Liver (tissue), 9 donors: Measurements from ENCODE around the gene HCFC1. TPM values are rescaled to one million over a fixed set of nuclear protein-coding genes. Genes with fewer than 3 reads are reported as not detected.

Experiments
- DNase-seq: peaks from one replicate; pipeline ENCODE4 v3.0.0-alpha.2; 2017; ENCODE audit warnings: low spot score
- H3K27ac ChIP-seq, 2 donors: one replicate each; pipeline ENCODE4 v1.7.0; 2013; ENCODE audit warnings: inconsistent platforms in 2 of 2, low read length in 2 of 2, control low read depth in 1 of 2, low read depth in 1 of 2, mild to moderate bottlenecking in 1 of 2
- H3K27me3 ChIP-seq, 4 donors: one replicate each; pipeline versions ENCODE4 v1.6.1 to v1.7.0; 2013; ENCODE audit warnings: low read length in 3 of 4, inconsistent platforms in 1 of 4, mild to moderate bottlenecking in 1 of 4, moderate library complexity in 1 of 4; ENCODE audit not compliant: control insufficient read depth in 4 of 4, insufficient read depth in 4 of 4
- H3K36me3 ChIP-seq, 4 donors: one replicate each; pipeline versions ENCODE4 v1.6.1 to v1.7.0; 2013; ENCODE audit warnings: low read length in 3 of 4, mild to moderate bottlenecking in 3 of 4, low read depth in 1 of 4, moderate library complexity in 1 of 4; ENCODE audit not compliant: control insufficient read depth in 4 of 4, insufficient read depth in 3 of 4
- H3K4me1 ChIP-seq, 4 donors: one replicate each; pipeline versions ENCODE4 v1.6.1 to v1.7.0; 2013; ENCODE audit warnings: low read length in 3 of 4, mild to moderate bottlenecking in 3 of 4, moderate library complexity in 1 of 4; ENCODE audit not compliant: control insufficient read depth in 4 of 4, insufficient read depth in 4 of 4
- H3K4me3 ChIP-seq, 3 donors: one replicate each; pipeline versions ENCODE4 v1.6.1 to v1.7.0; 2013; ENCODE audit warnings: low read length in 3 of 3, control low read depth in 1 of 3, low read depth in 1 of 3, mild to moderate bottlenecking in 1 of 3
- H3K9ac ChIP-seq, 2 donors: one replicate each; pipeline ENCODE4 v1.7.0; 2013; ENCODE audit warnings: low read length in 2 of 2, mild to moderate bottlenecking in 2 of 2, moderate library complexity in 2 of 2, control low read depth in 1 of 2, low read depth in 1 of 2
- H3K9me3 ChIP-seq, 4 donors: one replicate each; pipeline versions ENCODE4 v1.6.1 to v1.7.0; 2013; ENCODE audit warnings: low read length in 3 of 4; ENCODE audit not compliant: control insufficient read depth in 4 of 4
- EGR1 ChIP-seq, 2 donors: IDR thresholded peaks; 2 replicates each; pipeline ENCODE4 v1.6.1; 2016 to 2018; ENCODE audit warnings: antibody characterized with exemption in 2 of 2, low read depth in 2 of 2
- FOXA1 ChIP-seq: IDR thresholded peaks from 2 replicates; pipeline ENCODE4 v1.6.1; 2016; ENCODE audit warnings: antibody characterized with exemption
- FOXA2 ChIP-seq: IDR thresholded peaks from 2 replicates; pipeline ENCODE4 v1.6.1; 2016; ENCODE audit warnings: antibody characterized with exemption
- GABPA ChIP-seq, 2 donors: IDR thresholded peaks in 1 of 2; conservative IDR thresholded peaks in 1 of 2; 2 replicates each; pipeline ENCODE4 v1.6.1; 2016; ENCODE audit warnings: antibody characterized with exemption in 2 of 2, mild to moderate bottlenecking in 1 of 2, moderate library complexity in 1 of 2
- HNF4A ChIP-seq, 2 donors: conservative IDR thresholded peaks; 2 replicates each; pipeline ENCODE4 v1.6.1; 2016; ENCODE audit warnings: antibody characterized with exemption in 2 of 2, mild to moderate bottlenecking in 2 of 2
- HNF4G ChIP-seq: IDR thresholded peaks from 2 replicates; pipeline ENCODE4 v1.6.1; 2016; ENCODE audit warnings: antibody characterized with exemption
- JUND ChIP-seq, 2 donors: IDR thresholded peaks; 2 replicates each; pipeline ENCODE4 v1.6.1; 2016; ENCODE audit warnings: antibody characterized with exemption in 2 of 2
- NR2F2 ChIP-seq: IDR thresholded peaks from 2 replicates; pipeline ENCODE4 v1.6.1; 2016; ENCODE audit warnings: antibody characterized with exemption
- RXRA ChIP-seq, 2 donors: IDR thresholded peaks; 2 replicates each; pipeline ENCODE4 v1.6.1; 2017 to 2018; ENCODE audit warnings: antibody characterized with exemption in 2 of 2, mild to moderate bottlenecking in 1 of 2
- SP1 ChIP-seq: IDR thresholded peaks from 2 replicates; pipeline ENCODE4 v1.6.1; 2018; ENCODE audit warnings: antibody characterized with exemption, mild to moderate bottlenecking
- TAF1 ChIP-seq: conservative IDR thresholded peaks from 2 replicates; pipeline ENCODE4 v1.6.1; 2016; ENCODE audit warnings: antibody characterized with exemption, mild to moderate bottlenecking
- YY1 ChIP-seq: IDR thresholded peaks from 2 replicates; pipeline ENCODE4 v1.6.1; 2016; ENCODE audit warnings: antibody characterized with exemption, mild to moderate bottlenecking
- WGBS: extraction: QIAGEN DNeasy Blood & Tissue Kit; methylation state at CpG from one replicate; pipeline ENCODE4 v1.1.7; 2013; 5-methylcytosine and 5-hydroxymethylcytosine counted together
- polyA plus RNA-seq, 2 donors: library from polyadenylated mRNA; stranded (reverse) in 1 of 2; unstranded in 1 of 2; fragments of 200-250 nt in 1 of 2; fragments of >200 nt in 1 of 2; fragmentation: Nextera tagmentation in 1 of 2; extraction: Ambion mirVana in 1 of 2; gene quantifications; one replicate each; pipeline versions ENCODE4 v1.2.1 to v1.2.3, GENCODE V29; 2013 to 2015
- total RNA-seq, 2 donors: library from RNA; depleted of rRNA; stranded (reverse); fragments of >200 nt; gene quantifications; one replicate each; pipeline ENCODE4 v1.2.3, GENCODE V29; 2014
- TF ChIP-seq, protein P1 (sequence below): IDR thresholded peaks from 2 replicates; pipeline ENCODE4 v1.6.1; 2016; ENCODE audit warnings: antibody characterized with exemption
- TF ChIP-seq, protein P2 (sequence below): IDR thresholded peaks from 2 replicates; pipeline ENCODE4 v1.6.1; 2016; ENCODE audit warnings: antibody characterized with exemption
- TF ChIP-seq, protein P3 (sequence below): fragments of 150-350 bp; IDR thresholded peaks from 2 replicates; pipeline ENCODE4 v1.5.1; 2017; ENCODE audit warnings: improper control_type of control experiment, low read depth, low read length; ENCODE audit not compliant: missing input control
- TF ChIP-seq, protein P4 (sequence below): IDR thresholded peaks from 2 replicates; pipeline ENCODE4 v1.6.1; 2016; ENCODE audit warnings: antibody characterized with exemption
- donor health status: healthy.
- donor health status: healthy.
- donor health status: healthy.
- donor health status: healthy.
- donor health status: healthy.

Gene HCFC1
- total and polyA plus RNA-seq, 4 donors = 7.9 to 26.9 (median 13.9) TPM

DNA sequence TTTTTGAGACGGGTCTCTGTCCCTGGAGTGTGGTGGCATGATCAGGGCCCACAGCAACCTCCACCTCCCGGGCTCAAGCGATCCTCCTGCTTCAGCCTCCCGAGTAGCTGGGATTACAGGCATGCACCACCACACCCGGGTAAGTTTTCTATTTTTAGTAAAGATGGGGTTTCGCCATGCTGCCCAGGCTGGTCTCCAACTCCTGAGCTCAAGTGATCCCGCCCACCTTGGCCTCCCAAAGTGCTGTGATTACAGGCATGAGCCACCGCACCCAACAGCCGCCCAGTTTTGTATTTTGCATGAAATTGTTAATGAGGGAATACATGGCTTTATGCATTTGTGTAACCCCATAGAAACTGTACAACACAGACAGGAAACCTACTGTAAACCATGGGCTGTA lies 42.8 kb downstream of the HCFC1 start:
- 50% methylated on average over 9 of the region's 9 CpGs for WGBS

DNA sequence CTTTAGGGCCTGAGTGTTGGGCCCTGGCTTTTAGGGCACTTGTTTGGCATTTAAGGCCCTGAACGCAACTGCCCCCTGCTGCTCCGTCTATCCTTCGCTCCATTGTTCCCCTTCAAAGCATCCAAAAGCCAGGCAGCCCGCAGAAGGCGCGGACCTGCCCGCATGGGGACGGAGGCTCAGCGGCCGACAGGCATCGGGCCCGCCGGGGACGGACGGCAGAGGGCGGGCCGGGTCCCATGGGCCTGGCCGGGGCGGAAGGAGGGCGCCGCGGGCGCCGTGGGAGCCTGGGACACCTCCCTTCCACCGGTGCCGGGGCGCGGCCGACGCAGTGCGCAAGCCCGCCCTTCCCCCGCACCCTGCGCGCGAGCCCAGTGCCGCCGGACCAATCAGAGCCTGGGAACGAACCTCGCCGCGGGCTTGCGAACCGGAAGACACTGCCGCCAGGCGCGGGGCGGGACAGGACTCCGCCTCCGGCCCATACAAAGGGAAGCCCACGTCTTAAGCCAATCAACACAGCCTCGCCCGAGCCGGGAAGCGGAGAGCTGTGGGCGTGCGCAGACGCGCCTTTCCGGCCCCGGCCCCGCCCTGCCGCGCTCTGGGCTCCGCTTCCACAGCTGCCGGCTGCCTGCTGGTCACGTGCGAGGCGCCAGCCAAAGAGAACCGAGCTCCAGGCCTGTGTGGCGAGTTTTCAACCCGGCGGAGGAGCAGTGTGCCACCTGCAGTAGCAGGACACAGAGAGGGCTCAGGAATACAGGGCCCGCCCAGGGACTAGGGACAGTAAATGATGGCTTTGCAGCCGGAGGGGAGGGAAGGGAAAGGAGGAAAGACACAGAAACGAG lies 43.5 kb downstream of the HCFC1 start:
- Histone ChIP-seq H3K4me1 (peaks cover 7 to 32% (median 22%) of the 10 kb centered on the region in 4 donors), H3K9me3 (no peaks in the 10 kb centered on the region), H3K9ac (peak overlapping the region; percentile 42 to 79), H3K36me3 (peaks cover 0 to 15% (median 1%) of the 10 kb centered on the region in 4 donors), H3K27me3 (no peaks in the 10 kb centered on the region), H3K27ac (peak overlapping the region; percentile 92 to 95), H3K4me3 (peak overlapping the region; percentile 61 to 83 (median 65))
- whole genome bisulfite sequencing = under 1% methylated on average over 76 of the region's 76 CpGs
- peak; percentile 88 for DNase-seq
- no peak for TF ChIP-seq HNF4A (conservative IDR thresholded peaks at IDR 0.05)
- TF ChIP-seq EGR1 (IDR thresholded peaks at IDR 0.05; ENCODE audit: low read depth in 2 of 2) = no peak
- peak; percentile 66 for TF ChIP-seq SP1
- TF ChIP-seq, protein P1, sequence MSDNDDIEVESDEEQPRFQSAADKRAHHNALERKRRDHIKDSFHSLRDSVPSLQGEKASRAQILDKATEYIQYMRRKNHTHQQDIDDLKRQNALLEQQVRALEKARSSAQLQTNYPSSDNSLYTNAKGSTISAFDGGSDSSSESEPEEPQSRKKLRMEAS = no peak
- no peak for TF ChIP-seq FOXA1
- TF ChIP-seq, protein P2, sequence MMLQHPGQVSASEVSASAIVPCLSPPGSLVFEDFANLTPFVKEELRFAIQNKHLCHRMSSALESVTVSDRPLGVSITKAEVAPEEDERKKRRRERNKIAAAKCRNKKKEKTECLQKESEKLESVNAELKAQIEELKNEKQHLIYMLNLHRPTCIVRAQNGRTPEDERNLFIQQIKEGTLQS = no peak
- TF ChIP-seq, protein P3, sequence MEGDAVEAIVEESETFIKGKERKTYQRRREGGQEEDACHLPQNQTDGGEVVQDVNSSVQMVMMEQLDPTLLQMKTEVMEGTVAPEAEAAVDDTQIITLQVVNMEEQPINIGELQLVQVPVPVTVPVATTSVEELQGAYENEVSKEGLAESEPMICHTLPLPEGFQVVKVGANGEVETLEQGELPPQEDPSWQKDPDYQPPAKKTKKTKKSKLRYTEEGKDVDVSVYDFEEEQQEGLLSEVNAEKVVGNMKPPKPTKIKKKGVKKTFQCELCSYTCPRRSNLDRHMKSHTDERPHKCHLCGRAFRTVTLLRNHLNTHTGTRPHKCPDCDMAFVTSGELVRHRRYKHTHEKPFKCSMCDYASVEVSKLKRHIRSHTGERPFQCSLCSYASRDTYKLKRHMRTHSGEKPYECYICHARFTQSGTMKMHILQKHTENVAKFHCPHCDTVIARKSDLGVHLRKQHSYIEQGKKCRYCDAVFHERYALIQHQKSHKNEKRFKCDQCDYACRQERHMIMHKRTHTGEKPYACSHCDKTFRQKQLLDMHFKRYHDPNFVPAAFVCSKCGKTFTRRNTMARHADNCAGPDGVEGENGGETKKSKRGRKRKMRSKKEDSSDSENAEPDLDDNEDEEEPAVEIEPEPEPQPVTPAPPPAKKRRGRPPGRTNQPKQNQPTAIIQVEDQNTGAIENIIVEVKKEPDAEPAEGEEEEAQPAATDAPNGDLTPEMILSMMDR = no peak
- TF ChIP-seq JUND (IDR thresholded peaks at IDR 0.05) = no peak
- no peak for TF ChIP-seq FOXA2
- TF ChIP-seq NR2F2 = no peak
- TF ChIP-seq RXRA (IDR thresholded peaks at IDR 0.05) = no peak
- TF ChIP-seq GABPA (IDR thresholded peaks at IDR 0.05 in 1 of 2, conservative IDR thresholded peaks at IDR 0.05 in 1 of 2) = peak in 1 of 2 donors; percentile 87
- TF ChIP-seq, protein P4, sequence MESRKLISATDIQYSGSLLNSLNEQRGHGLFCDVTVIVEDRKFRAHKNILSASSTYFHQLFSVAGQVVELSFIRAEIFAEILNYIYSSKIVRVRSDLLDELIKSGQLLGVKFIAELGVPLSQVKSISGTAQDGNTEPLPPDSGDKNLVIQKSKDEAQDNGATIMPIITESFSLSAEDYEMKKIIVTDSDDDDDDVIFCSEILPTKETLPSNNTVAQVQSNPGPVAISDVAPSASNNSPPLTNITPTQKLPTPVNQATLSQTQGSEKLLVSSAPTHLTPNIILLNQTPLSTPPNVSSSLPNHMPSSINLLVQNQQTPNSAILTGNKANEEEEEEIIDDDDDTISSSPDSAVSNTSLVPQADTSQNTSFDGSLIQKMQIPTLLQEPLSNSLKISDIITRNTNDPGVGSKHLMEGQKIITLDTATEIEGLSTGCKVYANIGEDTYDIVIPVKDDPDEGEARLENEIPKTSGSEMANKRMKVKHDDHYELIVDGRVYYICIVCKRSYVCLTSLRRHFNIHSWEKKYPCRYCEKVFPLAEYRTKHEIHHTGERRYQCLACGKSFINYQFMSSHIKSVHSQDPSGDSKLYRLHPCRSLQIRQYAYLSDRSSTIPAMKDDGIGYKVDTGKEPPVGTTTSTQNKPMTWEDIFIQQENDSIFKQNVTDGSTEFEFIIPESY = no peak
- peak; percentile 88 for TF ChIP-seq TAF1

More for the DNA sequence above, 42.8 kb downstream of the HCFC1 start:
- H3K9ac ChIP-seq = no peak overlapping the region
- H3K9me3 ChIP-seq = no peaks in the 10 kb centered on the region
- H3K27me3 ChIP-seq = no peaks in the 10 kb centered on the region
- H3K27ac ChIP-seq = no peak overlapping the region
- H3K36me3 ChIP-seq = peaks cover 0 to 15% (median 1%) of the 10 kb centered on the region in 4 donors
- H3K4me3 ChIP-seq = no peak overlapping the region
- TF ChIP-seq, protein P2 = no peak
- TF ChIP-seq, protein P1 = no peak
- TF ChIP-seq JUND (IDR thresholded peaks at IDR 0.05) (no peak), SP1 (no peak), FOXA1 (no peak), RXRA (IDR thresholded peaks at IDR 0.05) (no peak), TAF1 (no peak), HNF4G (no peak), HNF4A (conservative IDR thresholded peaks at IDR 0.05) (no peak), YY1 (no peak), GABPA (IDR thresholded peaks at IDR 0.05 in 1 of 2, conservative IDR thresholded peaks at IDR 0.05 in 1 of 2) (no peak), EGR1 (IDR thresholded peaks at IDR 0.05; ENCODE audit: low read depth in 2 of 2) (no peak), NR2F2 (no peak), FOXA2 (no peak)
- TF ChIP-seq, protein P4 = no peak
- TF ChIP-seq, protein P3 = no peak
- H3K4me1 ChIP-seq = peaks cover 7 to 35% (median 25%) of the 10 kb centered on the region in 4 donors
- no peak for DNase-seq
